HepG2 (cell line): ENCODE results near the gene PIKFYVE. TPM values are rescaled to one million over a fixed set of nuclear protein-coding genes. Genes with fewer than 3 reads are reported as not detected.

Experiments
- CCDC6 ChIP-seq: sonication (generic); formaldehyde crosslinking; IDR thresholded peaks from 2 replicates; pipeline ENCODE4 v1.8.1; 2022; ENCODE audit warnings: mild to moderate bottlenecking, missing genetic modification reagents, moderate library complexity
- PRPF4 ChIP-seq: fragments of 200-400 bp; formaldehyde crosslinking; IDR thresholded peaks from 2 replicates; pipeline ENCODE4 v1.6.1; 2016; ENCODE audit warnings: low read length, low read depth; ENCODE audit not compliant: poor library complexity, severe bottlenecking
- TP53 ChIP-seq: sonication (generic); formaldehyde crosslinking; conservative IDR thresholded peaks from 2 replicates; pipeline ENCODE4 v1.4.0; 2020; ENCODE audit warnings: missing genetic modification reagents
- ZNF253 ChIP-seq: sonication (generic); formaldehyde crosslinking; IDR thresholded peaks from 2 replicates; pipeline ENCODE4 v1.8.0; 2022; ENCODE audit warnings: mild to moderate bottlenecking, missing genetic modification reagents, borderline replicate concordance
- polyA plus RNA-seq, 8 experiments: library from polyadenylated mRNA; depleted of rRNA in 3 of 8; stranded (reverse) in 7 of 8; unstranded in 1 of 8; fragments of >200 nt; fragmentation: Illumina TruSeq in 4 of 8; extraction: Trizol in 4 of 8; gene quantifications; 2 replicates each; pipeline versions ENCODE4 v1.2.1 to v1.2.3, GENCODE V29; 2011 to 2016; ENCODE audit warnings: low read depth in 4 of 8, missing spikeins in 1 of 8, mixed read lengths in 1 of 8; ENCODE audit not compliant: insufficient read depth in 1 of 8
- total RNA-seq, 5 experiments: library from RNA; depleted of rRNA; stranded (reverse); fragments of >200 nt; fragmentation: Illumina TruSeq; extraction: Trizol; gene quantifications; 2 replicates each; pipeline ENCODE4 v1.2.3, GENCODE V29; 2016; ENCODE audit warnings: low read depth in 1 of 5
- TF ChIP-seq, protein P1 (sequence below), 2 experiments: sonication (generic) in 1 of 2; formaldehyde crosslinking in 1 of 2; IDR thresholded peaks; 2 replicates each; pipeline versions ENCODE4 v1.4.0 to v1.6.1; 2016 to 2020; ENCODE audit warnings: borderline replicate concordance in 1 of 2, low read depth in 1 of 2, mild to moderate bottlenecking in 1 of 2, missing genetic modification reagents in 1 of 2
- TF ChIP-seq, protein P2 (sequence below): sonication (generic); formaldehyde crosslinking; IDR thresholded peaks from 2 replicates; pipeline ENCODE4 v1.5.0; 2020; ENCODE audit warnings: mild to moderate bottlenecking, missing genetic modification reagents
- TF ChIP-seq, protein P3 (sequence below): sonication (generic); formaldehyde crosslinking; IDR thresholded peaks from 2 replicates; pipeline ENCODE4 v1.4.0; 2020; ENCODE audit warnings: mild to moderate bottlenecking, missing genetic modification reagents
- TF ChIP-seq, protein P4 (sequence below): sonication (generic); formaldehyde crosslinking; IDR thresholded peaks from 2 replicates; pipeline ENCODE4 v1.4.0; 2020; ENCODE audit warnings: missing genetic modification reagents
- TF ChIP-seq, protein P5 (sequence below): sonication (generic); formaldehyde crosslinking; conservative IDR thresholded peaks from 2 replicates; pipeline ENCODE4 v1.4.0; 2020; ENCODE audit warnings: missing genetic modification reagents

Gene PIKFYVE
- total and polyA plus RNA-seq, 2 of the 13 experiments (the other 11 are each of a cell fraction or from before 2014, with no cell fraction given) = 20.2 to 21.7 TPM

DNA sequence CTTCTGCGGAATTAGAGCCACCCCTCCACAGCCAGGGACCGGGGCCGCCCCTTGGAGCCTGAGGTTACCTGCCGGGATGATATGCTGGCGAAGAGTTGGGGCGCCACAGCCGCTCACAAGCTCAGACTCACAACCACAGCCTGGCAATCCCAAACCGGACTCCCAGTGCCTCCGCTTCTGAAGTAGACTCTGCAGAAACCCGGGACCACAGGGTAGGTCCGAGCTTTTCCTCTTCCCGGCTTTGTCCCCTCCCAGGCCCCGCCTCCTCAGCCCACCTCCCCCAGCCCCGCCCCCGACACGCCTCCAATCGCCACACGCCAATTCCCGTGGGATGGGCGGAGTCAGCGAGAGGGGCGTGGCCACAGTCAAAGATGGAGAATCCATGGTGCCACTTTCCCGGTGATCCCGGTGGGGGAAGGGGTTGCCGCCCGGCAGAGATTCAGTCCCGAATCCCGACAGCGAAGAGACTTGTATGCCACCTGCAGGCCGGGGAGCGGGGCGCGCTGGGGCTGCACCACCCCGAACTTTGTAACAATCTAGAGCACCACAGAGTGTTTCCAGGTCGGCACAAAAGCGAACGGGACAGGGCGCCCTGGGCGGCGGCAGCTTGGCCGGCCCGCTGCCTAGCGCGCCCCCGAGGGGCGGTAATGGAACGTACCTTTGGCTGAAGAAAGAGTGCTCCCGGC lies 11.0 kb upstream of the PIKFYVE start, which contains the start of gene IDH1 (continued):
- TF ChIP-seq, protein P1, sequence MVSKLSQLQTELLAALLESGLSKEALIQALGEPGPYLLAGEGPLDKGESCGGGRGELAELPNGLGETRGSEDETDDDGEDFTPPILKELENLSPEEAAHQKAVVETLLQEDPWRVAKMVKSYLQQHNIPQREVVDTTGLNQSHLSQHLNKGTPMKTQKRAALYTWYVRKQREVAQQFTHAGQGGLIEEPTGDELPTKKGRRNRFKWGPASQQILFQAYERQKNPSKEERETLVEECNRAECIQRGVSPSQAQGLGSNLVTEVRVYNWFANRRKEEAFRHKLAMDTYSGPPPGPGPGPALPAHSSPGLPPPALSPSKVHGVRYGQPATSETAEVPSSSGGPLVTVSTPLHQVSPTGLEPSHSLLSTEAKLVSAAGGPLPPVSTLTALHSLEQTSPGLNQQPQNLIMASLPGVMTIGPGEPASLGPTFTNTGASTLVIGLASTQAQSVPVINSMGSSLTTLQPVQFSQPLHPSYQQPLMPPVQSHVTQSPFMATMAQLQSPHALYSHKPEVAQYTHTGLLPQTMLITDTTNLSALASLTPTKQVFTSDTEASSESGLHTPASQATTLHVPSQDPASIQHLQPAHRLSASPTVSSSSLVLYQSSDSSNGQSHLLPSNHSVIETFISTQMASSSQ (IDR thresholded peaks at IDR 0.05; ENCODE audit: low read depth) = no peak
- TF ChIP-seq, protein P1 (CRISPR knock-in tag; IDR thresholded peaks at IDR 0.05; ENCODE audit: borderline replicate concordance) = peak; percentile 8
- TF ChIP-seq, protein P2, sequence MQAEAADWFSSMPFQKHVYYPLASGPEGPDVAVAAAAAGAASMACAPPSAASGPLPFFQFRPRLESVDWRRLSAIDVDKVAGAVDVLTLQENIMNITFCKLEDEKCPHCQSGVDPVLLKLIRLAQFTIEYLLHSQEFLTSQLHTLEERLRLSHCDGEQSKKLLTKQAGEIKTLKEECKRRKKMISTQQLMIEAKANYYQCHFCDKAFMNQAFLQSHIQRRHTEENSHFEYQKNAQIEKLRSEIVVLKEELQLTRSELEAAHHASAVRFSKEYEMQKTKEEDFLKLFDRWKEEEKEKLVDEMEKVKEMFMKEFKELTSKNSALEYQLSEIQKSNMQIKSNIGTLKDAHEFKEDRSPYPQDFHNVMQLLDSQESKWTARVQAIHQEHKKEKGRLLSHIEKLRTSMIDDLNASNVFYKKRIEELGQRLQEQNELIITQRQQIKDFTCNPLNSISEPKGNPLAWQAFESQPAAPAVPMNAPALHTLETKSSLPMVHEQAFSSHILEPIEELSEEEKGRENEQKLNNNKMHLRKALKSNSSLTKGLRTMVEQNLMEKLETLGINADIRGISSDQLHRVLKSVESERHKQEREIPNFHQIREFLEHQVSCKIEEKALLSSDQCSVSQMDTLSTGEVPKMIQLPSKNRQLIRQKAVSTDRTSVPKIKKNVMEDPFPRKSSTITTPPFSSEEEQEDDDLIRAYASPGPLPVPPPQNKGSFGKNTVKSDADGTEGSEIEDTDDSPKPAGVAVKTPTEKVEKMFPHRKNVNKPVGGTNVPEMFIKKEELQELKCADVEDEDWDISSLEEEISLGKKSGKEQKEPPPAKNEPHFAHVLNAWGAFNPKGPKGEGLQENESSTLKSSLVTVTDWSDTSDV (CRISPR knock-in tag) = peak; percentile 64; the same call in 1 of the 2 replicates
- TF ChIP-seq, protein P3, sequence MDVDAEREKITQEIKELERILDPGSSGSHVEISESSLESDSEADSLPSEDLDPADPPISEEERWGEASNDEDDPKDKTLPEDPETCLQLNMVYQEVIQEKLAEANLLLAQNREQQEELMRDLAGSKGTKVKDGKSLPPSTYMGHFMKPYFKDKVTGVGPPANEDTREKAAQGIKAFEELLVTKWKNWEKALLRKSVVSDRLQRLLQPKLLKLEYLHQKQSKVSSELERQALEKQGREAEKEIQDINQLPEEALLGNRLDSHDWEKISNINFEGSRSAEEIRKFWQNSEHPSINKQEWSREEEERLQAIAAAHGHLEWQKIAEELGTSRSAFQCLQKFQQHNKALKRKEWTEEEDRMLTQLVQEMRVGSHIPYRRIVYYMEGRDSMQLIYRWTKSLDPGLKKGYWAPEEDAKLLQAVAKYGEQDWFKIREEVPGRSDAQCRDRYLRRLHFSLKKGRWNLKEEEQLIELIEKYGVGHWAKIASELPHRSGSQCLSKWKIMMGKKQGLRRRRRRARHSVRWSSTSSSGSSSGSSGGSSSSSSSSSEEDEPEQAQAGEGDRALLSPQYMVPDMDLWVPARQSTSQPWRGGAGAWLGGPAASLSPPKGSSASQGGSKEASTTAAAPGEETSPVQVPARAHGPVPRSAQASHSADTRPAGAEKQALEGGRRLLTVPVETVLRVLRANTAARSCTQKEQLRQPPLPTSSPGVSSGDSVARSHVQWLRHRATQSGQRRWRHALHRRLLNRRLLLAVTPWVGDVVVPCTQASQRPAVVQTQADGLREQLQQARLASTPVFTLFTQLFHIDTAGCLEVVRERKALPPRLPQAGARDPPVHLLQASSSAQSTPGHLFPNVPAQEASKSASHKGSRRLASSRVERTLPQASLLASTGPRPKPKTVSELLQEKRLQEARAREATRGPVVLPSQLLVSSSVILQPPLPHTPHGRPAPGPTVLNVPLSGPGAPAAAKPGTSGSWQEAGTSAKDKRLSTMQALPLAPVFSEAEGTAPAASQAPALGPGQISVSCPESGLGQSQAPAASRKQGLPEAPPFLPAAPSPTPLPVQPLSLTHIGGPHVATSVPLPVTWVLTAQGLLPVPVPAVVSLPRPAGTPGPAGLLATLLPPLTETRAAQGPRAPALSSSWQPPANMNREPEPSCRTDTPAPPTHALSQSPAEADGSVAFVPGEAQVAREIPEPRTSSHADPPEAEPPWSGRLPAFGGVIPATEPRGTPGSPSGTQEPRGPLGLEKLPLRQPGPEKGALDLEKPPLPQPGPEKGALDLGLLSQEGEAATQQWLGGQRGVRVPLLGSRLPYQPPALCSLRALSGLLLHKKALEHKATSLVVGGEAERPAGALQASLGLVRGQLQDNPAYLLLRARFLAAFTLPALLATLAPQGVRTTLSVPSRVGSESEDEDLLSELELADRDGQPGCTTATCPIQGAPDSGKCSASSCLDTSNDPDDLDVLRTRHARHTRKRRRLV (CRISPR knock-in tag) = 0 out of 2 replicates have a peak, but pooled peaks have one; percentile 38
- TF ChIP-seq ZNF253 (no peak), PRPF4 (no peak), CCDC6 (CRISPR knock-in tag) (peak; percentile 94), TP53 (peak; percentile 75; the same call in 1 of the 2 replicates)
- TF ChIP-seq, protein P4, sequence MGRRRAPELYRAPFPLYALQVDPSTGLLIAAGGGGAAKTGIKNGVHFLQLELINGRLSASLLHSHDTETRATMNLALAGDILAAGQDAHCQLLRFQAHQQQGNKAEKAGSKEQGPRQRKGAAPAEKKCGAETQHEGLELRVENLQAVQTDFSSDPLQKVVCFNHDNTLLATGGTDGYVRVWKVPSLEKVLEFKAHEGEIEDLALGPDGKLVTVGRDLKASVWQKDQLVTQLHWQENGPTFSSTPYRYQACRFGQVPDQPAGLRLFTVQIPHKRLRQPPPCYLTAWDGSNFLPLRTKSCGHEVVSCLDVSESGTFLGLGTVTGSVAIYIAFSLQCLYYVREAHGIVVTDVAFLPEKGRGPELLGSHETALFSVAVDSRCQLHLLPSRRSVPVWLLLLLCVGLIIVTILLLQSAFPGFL (CRISPR knock-in tag) = no peak
- TF ChIP-seq, protein P5, sequence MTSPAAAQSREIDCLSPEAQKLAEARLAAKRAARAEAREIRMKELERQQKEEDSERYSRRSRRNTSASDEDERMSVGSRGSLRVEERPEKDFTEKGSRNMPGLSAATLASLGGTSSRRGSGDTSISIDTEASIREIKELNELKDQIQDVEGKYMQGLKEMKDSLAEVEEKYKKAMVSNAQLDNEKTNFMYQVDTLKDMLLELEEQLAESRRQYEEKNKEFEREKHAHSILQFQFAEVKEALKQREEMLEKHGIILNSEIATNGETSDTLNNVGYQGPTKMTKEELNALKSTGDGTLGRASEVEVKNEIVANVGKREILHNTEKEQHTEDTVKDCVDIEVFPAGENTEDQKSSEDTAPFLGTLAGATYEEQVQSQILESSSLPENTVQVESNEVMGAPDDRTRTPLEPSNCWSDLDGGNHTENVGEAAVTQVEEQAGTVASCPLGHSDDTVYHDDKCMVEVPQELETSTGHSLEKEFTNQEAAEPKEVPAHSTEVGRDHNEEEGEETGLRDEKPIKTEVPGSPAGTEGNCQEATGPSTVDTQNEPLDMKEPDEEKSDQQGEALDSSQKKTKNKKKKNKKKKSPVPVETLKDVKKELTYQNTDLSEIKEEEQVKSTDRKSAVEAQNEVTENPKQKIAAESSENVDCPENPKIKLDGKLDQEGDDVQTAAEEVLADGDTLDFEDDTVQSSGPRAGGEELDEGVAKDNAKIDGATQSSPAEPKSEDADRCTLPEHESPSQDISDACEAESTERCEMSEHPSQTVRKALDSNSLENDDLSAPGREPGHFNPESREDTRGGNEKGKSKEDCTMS (CRISPR knock-in tag) = no peak
